Measurements from ENCODE around the gene TBC1D22A.

DNA sequence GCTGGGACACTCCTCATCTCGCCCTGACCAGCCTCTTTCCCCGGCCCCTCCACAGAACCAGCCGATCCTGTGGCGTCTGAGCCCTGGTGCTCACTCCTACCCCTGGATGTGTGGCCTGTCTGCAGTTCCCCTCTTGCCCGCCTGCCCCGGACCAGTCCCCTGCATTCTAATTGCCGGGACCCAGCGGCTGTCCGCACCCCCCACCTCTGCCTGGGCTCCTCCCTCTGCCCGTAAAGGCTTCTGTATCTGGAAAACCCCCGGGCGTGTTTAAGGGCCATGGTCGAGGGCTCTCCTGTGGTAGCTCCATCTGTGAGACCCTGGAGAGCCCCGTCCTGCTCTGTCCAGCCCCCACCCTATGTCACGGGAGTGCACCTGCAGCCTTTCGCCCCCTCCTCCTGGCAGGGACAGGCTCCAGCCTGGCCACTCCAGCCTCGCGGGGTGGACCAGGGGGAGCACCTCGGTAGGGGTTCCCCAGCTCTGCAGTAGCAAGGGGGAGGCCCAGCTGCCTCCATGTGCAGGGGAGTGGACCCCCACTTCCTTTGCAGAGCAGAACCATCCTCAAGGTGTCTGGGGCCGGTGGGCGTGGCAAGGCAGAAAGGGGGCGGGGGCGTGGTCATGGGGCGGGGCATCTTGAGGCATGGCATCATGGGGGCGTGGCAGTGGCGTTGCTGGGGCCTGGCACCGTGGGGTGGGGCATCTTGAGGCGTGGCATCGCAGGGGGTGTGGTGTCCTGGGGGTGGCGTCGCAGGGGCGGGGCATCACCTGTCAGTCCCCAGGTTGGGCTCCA lies 430.4 kb downstream of the TBC1D22A start:
- TF ChIP-seq, protein P1, sequence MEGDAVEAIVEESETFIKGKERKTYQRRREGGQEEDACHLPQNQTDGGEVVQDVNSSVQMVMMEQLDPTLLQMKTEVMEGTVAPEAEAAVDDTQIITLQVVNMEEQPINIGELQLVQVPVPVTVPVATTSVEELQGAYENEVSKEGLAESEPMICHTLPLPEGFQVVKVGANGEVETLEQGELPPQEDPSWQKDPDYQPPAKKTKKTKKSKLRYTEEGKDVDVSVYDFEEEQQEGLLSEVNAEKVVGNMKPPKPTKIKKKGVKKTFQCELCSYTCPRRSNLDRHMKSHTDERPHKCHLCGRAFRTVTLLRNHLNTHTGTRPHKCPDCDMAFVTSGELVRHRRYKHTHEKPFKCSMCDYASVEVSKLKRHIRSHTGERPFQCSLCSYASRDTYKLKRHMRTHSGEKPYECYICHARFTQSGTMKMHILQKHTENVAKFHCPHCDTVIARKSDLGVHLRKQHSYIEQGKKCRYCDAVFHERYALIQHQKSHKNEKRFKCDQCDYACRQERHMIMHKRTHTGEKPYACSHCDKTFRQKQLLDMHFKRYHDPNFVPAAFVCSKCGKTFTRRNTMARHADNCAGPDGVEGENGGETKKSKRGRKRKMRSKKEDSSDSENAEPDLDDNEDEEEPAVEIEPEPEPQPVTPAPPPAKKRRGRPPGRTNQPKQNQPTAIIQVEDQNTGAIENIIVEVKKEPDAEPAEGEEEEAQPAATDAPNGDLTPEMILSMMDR (IDR thresholded peaks at IDR 0.05) = no peak
- no peak for TF ChIP-seq POLR2AphosphoS5 (IDR thresholded peaks at IDR 0.05)
